Body of pancreas (tissue), 4 donors: ENCODE measurements around the gene RBMS3.

Experiments used
- POLR2A ChIP-seq, 3 donors: fragments of 450-650 bp; IDR thresholded peaks; one replicate each; pipeline ENCODE4 v1.6.1; 2016; ENCODE audit warnings: antibody characterized with exemption in 3 of 3, mild to moderate bottlenecking in 2 of 3
- TF ChIP-seq, protein P1 (sequence below), 7 experiments: fragments of 450-650 bp in 4 of 7; fragments of 200-600 bp in 3 of 7; sonication (generic) in 3 of 7; IDR thresholded peaks; one replicate each; pipeline ENCODE4 v1.5.1; 2016 to 2019; ENCODE audit warnings: antibody characterized with exemption in 7 of 7

DNA sequence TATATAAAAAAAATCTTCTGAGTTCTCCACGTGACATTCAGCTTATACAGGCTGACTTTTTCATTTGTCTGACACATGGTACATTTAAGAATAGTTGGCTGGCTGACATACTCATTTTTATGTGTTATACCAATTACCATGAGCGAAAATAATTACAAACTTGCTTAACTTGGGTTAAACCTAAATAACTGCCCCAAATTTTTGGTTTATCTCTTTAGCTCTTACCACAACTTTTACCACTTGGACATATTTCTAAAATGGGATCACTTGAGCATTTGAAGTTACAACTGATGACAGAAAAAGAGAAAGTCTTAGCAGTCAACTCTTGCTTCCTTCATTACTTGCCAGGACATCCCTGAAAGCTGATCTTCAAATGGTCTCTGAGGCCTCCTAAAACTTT is 618.1 kb downstream of the RBMS3 start:
- TF ChIP-seq POLR2A (IDR thresholded peaks at IDR 0.05): no peak
- TF ChIP-seq, protein P1, sequence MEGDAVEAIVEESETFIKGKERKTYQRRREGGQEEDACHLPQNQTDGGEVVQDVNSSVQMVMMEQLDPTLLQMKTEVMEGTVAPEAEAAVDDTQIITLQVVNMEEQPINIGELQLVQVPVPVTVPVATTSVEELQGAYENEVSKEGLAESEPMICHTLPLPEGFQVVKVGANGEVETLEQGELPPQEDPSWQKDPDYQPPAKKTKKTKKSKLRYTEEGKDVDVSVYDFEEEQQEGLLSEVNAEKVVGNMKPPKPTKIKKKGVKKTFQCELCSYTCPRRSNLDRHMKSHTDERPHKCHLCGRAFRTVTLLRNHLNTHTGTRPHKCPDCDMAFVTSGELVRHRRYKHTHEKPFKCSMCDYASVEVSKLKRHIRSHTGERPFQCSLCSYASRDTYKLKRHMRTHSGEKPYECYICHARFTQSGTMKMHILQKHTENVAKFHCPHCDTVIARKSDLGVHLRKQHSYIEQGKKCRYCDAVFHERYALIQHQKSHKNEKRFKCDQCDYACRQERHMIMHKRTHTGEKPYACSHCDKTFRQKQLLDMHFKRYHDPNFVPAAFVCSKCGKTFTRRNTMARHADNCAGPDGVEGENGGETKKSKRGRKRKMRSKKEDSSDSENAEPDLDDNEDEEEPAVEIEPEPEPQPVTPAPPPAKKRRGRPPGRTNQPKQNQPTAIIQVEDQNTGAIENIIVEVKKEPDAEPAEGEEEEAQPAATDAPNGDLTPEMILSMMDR (IDR thresholded peaks at IDR 0.05): no peak
